Measurements from ENCODE around the gene OR13C9. TPM values are rescaled to one million over a fixed set of nuclear protein-coding genes. Genes with fewer than 3 reads are reported as not detected.

OR13C9 gene
- total RNA-seq, 6 donors from 2014 or later: not detected

DNA sequence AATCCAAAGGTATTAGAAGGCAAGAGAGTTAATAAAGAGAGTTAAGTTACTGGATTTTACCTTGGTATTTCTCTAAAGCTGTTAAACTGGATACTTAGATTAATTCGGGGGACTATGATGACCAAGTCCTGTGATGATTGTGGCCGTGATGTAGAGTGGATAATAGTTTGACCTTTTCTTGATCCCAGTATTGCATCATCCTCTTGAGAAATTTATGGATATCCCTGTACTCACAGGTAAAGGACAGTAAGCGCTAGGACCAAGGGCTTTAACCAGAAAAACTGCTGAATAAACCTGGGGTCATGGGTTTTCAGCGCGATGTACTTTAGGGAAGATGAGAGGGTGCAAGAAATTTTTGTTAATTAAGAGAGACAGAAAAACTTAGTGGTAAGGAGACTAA, 40.7 kb downstream of the OR13C9 start:
- no peak for DNase-seq
- Histone ChIP-seq H3K27me3 (no peaks in the 10 kb centered on the region), H3K9me3 (peaks cover 0 to 6% (median 2%) of the 10 kb centered on the region in 4 donors), H3K4me1 (no peaks in the 10 kb centered on the region), H3K36me3 (no peaks in the 10 kb centered on the region), H3K27ac (no peak overlapping the region), H3K4me3 (no peak overlapping the region)
- WGBS, 2 donors: 81 to 88% methylated on average over 5 of the region's 5 CpGs
- no peak for ATAC-seq (ENCODE audit: low FRiP score in 2 of 2)
- TF ChIP-seq CTCF (IDR thresholded peaks at IDR 0.05): no peak
- TF ChIP-seq EP300 (IDR thresholded peaks at IDR 0.05): no peak
- TF ChIP-seq POLR2AphosphoS5 (IDR thresholded peaks at IDR 0.05): no peak
- TF ChIP-seq POLR2A (IDR thresholded peaks at IDR 0.05): no peak

DNA sequence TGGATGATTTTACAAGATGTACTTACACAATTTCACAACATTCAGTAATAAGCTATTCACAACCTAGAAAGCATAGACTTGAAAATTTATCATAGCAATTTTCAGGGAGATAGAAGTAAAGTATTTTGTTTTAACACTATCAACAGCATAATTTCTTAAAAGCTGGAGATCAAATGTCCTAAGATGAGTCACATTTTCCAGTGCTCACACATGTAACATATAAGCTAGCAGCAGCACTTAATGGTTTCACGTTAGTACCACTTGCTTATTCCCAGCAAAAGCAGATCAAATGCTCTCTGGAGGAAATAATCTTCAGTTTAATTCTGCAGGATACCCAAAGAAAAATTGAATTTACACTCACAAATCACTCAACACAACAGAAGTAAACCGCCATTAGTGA, 42.5 kb downstream of the OR13C9 start:
- no peaks in the 10 kb centered on the region for H3K36me3 ChIP-seq
- H3K9me3 ChIP-seq: peaks cover 0 to 7% (median 2%) of the 10 kb centered on the region in 4 donors
- H3K4me1 ChIP-seq: no peaks in the 10 kb centered on the region
- no peak overlapping the region for H3K27ac ChIP-seq
- ATAC-seq (ENCODE audit: low FRiP score in 2 of 2) (no peak), DNase-seq (no peak)
- TF ChIP-seq CTCF (IDR thresholded peaks at IDR 0.05): no peak
- TF ChIP-seq EP300 (IDR thresholded peaks at IDR 0.05): no peak
- no peak for TF ChIP-seq POLR2A (IDR thresholded peaks at IDR 0.05)
- TF ChIP-seq POLR2AphosphoS5 (IDR thresholded peaks at IDR 0.05): no peak
- 75 to 79% methylated on average over 2 of the region's 2 CpGs for WGBS, 2 donors
- no peaks in the 10 kb centered on the region for H3K27me3 ChIP-seq
- H3K4me3 ChIP-seq: no peak overlapping the region

DNA sequence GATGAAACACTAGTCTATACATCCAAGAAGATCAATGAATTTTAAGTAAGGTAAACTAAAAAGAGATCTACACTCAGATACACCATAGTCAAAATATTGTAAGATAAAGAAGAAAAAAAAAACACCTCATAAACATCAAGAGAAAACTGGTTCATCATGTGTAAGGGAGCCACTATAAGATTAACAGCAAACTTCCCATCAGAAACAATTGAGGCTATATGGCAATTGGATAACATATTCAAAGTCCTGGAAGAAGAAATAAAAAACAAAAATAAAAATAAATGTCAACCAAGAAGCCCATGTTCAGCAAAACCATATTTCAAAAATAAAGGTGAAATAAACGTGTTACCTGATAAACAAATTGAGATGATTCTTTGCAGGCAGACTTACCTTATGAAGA, 45.4 kb downstream of the OR13C9 start:
- Histone ChIP-seq H3K4me3 (no peak overlapping the region), H3K9me3 (peaks cover 0 to 7% (median 2%) of the 10 kb centered on the region in 4 donors), H3K36me3 (no peaks in the 10 kb centered on the region), H3K27me3 (no peaks in the 10 kb centered on the region), H3K27ac (no peak overlapping the region), H3K4me1 (no peaks in the 10 kb centered on the region)
- ATAC-seq (ENCODE audit: low FRiP score in 2 of 2) (no peak), DNase-seq (no peak)
- TF ChIP-seq POLR2AphosphoS5 (IDR thresholded peaks at IDR 0.05) (no peak), POLR2A (IDR thresholded peaks at IDR 0.05) (no peak), EP300 (IDR thresholded peaks at IDR 0.05) (no peak), CTCF (IDR thresholded peaks at IDR 0.05) (no peak)
- 59 to 70% methylated on average over 1 of the region's 1 CpG for WGBS, 2 donors

- WGBS, 2 donors: 90 to 91% methylated on average over 4 of the region's 4 CpGs
- no peak for DNase-seq
- TF ChIP-seq POLR2AphosphoS5 (IDR thresholded peaks at IDR 0.05) (no peak), EP300 (IDR thresholded peaks at IDR 0.05) (no peak), CTCF (IDR thresholded peaks at IDR 0.05) (no peak), POLR2A (IDR thresholded peaks at IDR 0.05) (no peak)
- H3K4me1 ChIP-seq: no peaks in the 10 kb centered on the region
- peaks cover 0 to 7% (median 2%) of the 10 kb centered on the region in 4 donors for H3K9me3 ChIP-seq
- H3K27me3 ChIP-seq: no peaks in the 10 kb centered on the region
- H3K4me3 ChIP-seq: no peak within 1 kb of the TSS
- H3K27ac ChIP-seq: no peak within 1 kb of the TSS
- no peak for ATAC-seq (ENCODE audit: low FRiP score in 2 of 2)
- no peaks in the 10 kb centered on the region for H3K36me3 ChIP-seq
Measured at GRCh38 chr9:104568868-104569267, 49.1 kb downstream of the OR13C9 start, which contains the start of gene OR13C8. OR13C8 (plus strand) TSS chr9:104569168; CDS start chr9:104569168, 0 bp downstream.

Other genes starting within 250 kb of the OR13C9 start
- gene OR13F1, start 113.9 kb downstream of the OR13C9 start, total RNA-seq: not detected
- gene OR13C4, start 91.0 kb downstream of the OR13C9 start, total RNA-seq: not detected
- gene OR13C3, start 81.3 kb downstream of the OR13C9 start, total RNA-seq: under 1 TPM in 1 of 6 donors, not detected in 5; 0.59 TPM
- not detected for gene OR13C8, start 49.0 kb downstream of the OR13C9 start, total RNA-seq
- gene OR13C5, start 18.8 kb downstream of the OR13C9 start, total RNA-seq: not detected
- not detected for gene OR13C2, start 12.6 kb downstream of the OR13C9 start, total RNA-seq
- gene OR13D1, start 76.3 kb upstream of the OR13C9 start, total RNA-seq: not detected
- 10 to 100 TPM in 4 of 6 donors, 1 to 10 TPM in 2; 7.8 to 31.5 (median 25.5) TPM for gene NIPSNAP3A, start 129.5 kb upstream of the OR13C9 start, total RNA-seq
- 1 to 10 TPM in 3 of 6 donors, under 1 TPM in 2, not detected in 1; 0.44 to 2.5 (median 1.3) TPM for gene NIPSNAP3B, start 145.9 kb upstream of the OR13C9 start, total RNA-seq

All from upper lobe of left lung (tissue), 6 donors.